ENCODE data around the gene NIT2.
"Not testable (repeated sequence)": the region's sequence is repeated elsewhere in the genome, so short reads cannot be mapped to it uniquely, and the experiment has no call there.

Gene NIT2

GRCh38 chr3:100324044-100324443 lies 10.5 kb upstream of the NIT2 start:
- Histone ChIP-seq H3K9me3 (replicated peaks in 1 of 2; ENCODE audit: control insufficient read depth in 2 of 2, insufficient read depth in 1 of 2, low read depth in 1 of 2, low read length in 2 of 2) (no peaks in the 10 kb centered on the region), H3K23ac (ENCODE audit: low read depth, low read length, poor library complexity) (no peak overlapping the region)

GRCh38 chr3:100325827-100326226 lies 8.7 kb upstream of the NIT2 start:
- Histone ChIP-seq H4K91ac (ENCODE audit: low read depth, low read length, poor library complexity) (no peak overlapping the region), H3K79me1 (ENCODE audit: low read depth, low read length) (no peaks in the 10 kb centered on the region), H2AFZ (ENCODE audit: low read length) (no peak overlapping the region), H2BK12ac (ENCODE audit: low read length) (no peak overlapping the region), H3K4ac (ENCODE audit: low read length) (no peak overlapping the region), H3K36me3 (replicated peaks in 1 of 2; ENCODE audit: control insufficient read depth in 2 of 2, insufficient read depth in 2 of 2, low read length in 2 of 2) (peaks cover 0 to 10% of the 10 kb centered on the region in 2 donors), H4K8ac (ENCODE audit: low read depth, low read length) (no peak overlapping the region), H2BK120ac (ENCODE audit: low read depth, low read length) (no peak overlapping the region), H3K27me3 (ENCODE audit: control insufficient read depth in 3 of 3, insufficient read depth in 3 of 3, low read depth in 1 of 3, low read length in 3 of 3) (no peaks in the 10 kb centered on the region), H3K4me1 (ENCODE audit: control insufficient read depth in 2 of 2, insufficient read depth in 1 of 2, low read depth in 1 of 2, low read length in 2 of 2) (no peaks in the 10 kb centered on the region), H3K4me2 (ENCODE audit: insufficient read depth, low read length, poor library complexity, severe bottlenecking) (no peak overlapping the region), H2AK5ac (ENCODE audit: low read depth, low read length) (no peak overlapping the region), H3K23ac (ENCODE audit: low read depth, low read length, poor library complexity) (no peak overlapping the region), H2BK5ac (ENCODE audit: low read length) (no peak overlapping the region), H3K9me3 (replicated peaks in 1 of 2; ENCODE audit: control insufficient read depth in 2 of 2, insufficient read depth in 1 of 2, low read depth in 1 of 2, low read length in 2 of 2) (no peaks in the 10 kb centered on the region), H3K14ac (ENCODE audit: low read length) (no peak overlapping the region), H3K4me3 (ENCODE audit: low read length in 2 of 2) (no peak overlapping the region), H2BK15ac (ENCODE audit: low read length) (no peak overlapping the region), H3K27ac (replicated peaks; ENCODE audit: low read length) (no peak overlapping the region), H3K9ac (ENCODE audit: low read depth, low read length, poor library complexity) (no peak overlapping the region), H3K18ac (ENCODE audit: low read length) (no peak overlapping the region)
- DNase-seq (ENCODE audit: low spot score): no peak

More at GRCh38 chr3:100324044-100324443, 10.5 kb upstream of the NIT2 start:
- H3K4me1 ChIP-seq (ENCODE audit: control insufficient read depth in 2 of 2, insufficient read depth in 1 of 2, low read depth in 1 of 2, low read length in 2 of 2): no peaks in the 10 kb centered on the region
- no peak overlapping the region for H3K4ac ChIP-seq (ENCODE audit: low read length)
- H2BK120ac ChIP-seq (ENCODE audit: low read depth, low read length): no peak overlapping the region
- H2BK5ac ChIP-seq (ENCODE audit: low read length): no peak overlapping the region
- H3K9ac ChIP-seq (ENCODE audit: low read depth, low read length, poor library complexity): no peak overlapping the region
- H2AK5ac ChIP-seq (ENCODE audit: low read depth, low read length): no peak overlapping the region
- H4K8ac ChIP-seq (ENCODE audit: low read depth, low read length): no peak overlapping the region
- peaks cover 0 to 23% of the 10 kb centered on the region in 2 donors for H3K36me3 ChIP-seq (replicated peaks in 1 of 2; ENCODE audit: control insufficient read depth in 2 of 2, insufficient read depth in 2 of 2, low read length in 2 of 2)
- H3K4me2 ChIP-seq (ENCODE audit: insufficient read depth, low read length, poor library complexity, severe bottlenecking): no peak overlapping the region
- no peak overlapping the region for H3K18ac ChIP-seq (ENCODE audit: low read length)
- H3K14ac ChIP-seq (ENCODE audit: low read length): no peak overlapping the region
- no peak overlapping the region for H3K27ac ChIP-seq (replicated peaks; ENCODE audit: low read length)
- no peak overlapping the region for H2BK15ac ChIP-seq (ENCODE audit: low read length)
- no peak overlapping the region for H4K91ac ChIP-seq (ENCODE audit: low read depth, low read length, poor library complexity)
- H2AFZ ChIP-seq (ENCODE audit: low read length): no peak overlapping the region
- DNase-seq (ENCODE audit: low spot score): no peak
- no peaks in the 10 kb centered on the region for H3K79me1 ChIP-seq (ENCODE audit: low read depth, low read length)
- H2BK12ac ChIP-seq (ENCODE audit: low read length): no peak overlapping the region
- H3K4me3 ChIP-seq (ENCODE audit: low read length in 2 of 2): no peak overlapping the region
- H3K27me3 ChIP-seq (ENCODE audit: control insufficient read depth in 3 of 3, insufficient read depth in 3 of 3, low read depth in 1 of 3, low read length in 3 of 3): no peaks in the 10 kb centered on the region

- not testable (repeated sequence) for DNase-seq (ENCODE audit: low spot score); H3K4ac ChIP-seq (ENCODE audit: low read length); H3K14ac ChIP-seq (ENCODE audit: low read length); H3K9ac ChIP-seq (ENCODE audit: low read depth, low read length, poor library complexity); H3K27me3 ChIP-seq (ENCODE audit: control insufficient read depth in 3 of 3, insufficient read depth in 3 of 3, low read depth in 1 of 3, low read length in 3 of 3); H3K4me1 ChIP-seq (ENCODE audit: control insufficient read depth in 2 of 2, insufficient read depth in 1 of 2, low read depth in 1 of 2, low read length in 2 of 2); H2BK12ac ChIP-seq (ENCODE audit: low read length); H2AFZ ChIP-seq (ENCODE audit: low read length); H2AK5ac ChIP-seq (ENCODE audit: low read depth, low read length); H3K79me1 ChIP-seq (ENCODE audit: low read depth, low read length); H2BK5ac ChIP-seq (ENCODE audit: low read length); H3K23ac ChIP-seq (ENCODE audit: low read depth, low read length, poor library complexity); H2BK120ac ChIP-seq (ENCODE audit: low read depth, low read length); H4K8ac ChIP-seq (ENCODE audit: low read depth, low read length); H3K9me3 ChIP-seq (replicated peaks in 1 of 2; ENCODE audit: control insufficient read depth in 2 of 2, insufficient read depth in 1 of 2, low read depth in 1 of 2, low read length in 2 of 2); H4K91ac ChIP-seq (ENCODE audit: low read depth, low read length, poor library complexity); H3K4me2 ChIP-seq (ENCODE audit: insufficient read depth, low read length, poor library complexity, severe bottlenecking); H3K27ac ChIP-seq (replicated peaks; ENCODE audit: low read length); H3K36me3 ChIP-seq (replicated peaks in 1 of 2; ENCODE audit: control insufficient read depth in 2 of 2, insufficient read depth in 2 of 2, low read length in 2 of 2); H3K4me3 ChIP-seq (ENCODE audit: low read length in 2 of 2); H3K18ac ChIP-seq (ENCODE audit: low read length); H2BK15ac ChIP-seq (ENCODE audit: low read length)
- no CpG with 5 or more reads among the region's 5 CpGs for WGBS, 2 donors (ENCODE audit: extremely low coverage in 2 of 2, insufficient read length in 2 of 2, insufficient replicate concordance in 1 of 2)
Observed at GRCh38 chr3:100327377-100327776, 7.2 kb upstream of the NIT2 start.

- H3K23ac ChIP-seq (ENCODE audit: low read depth, low read length, poor library complexity): no peak overlapping the region
- no peak for DNase-seq (ENCODE audit: low spot score)
- no peak overlapping the region for H2BK120ac ChIP-seq (ENCODE audit: low read depth, low read length)
- no peaks in the 10 kb centered on the region for H3K4me1 ChIP-seq (ENCODE audit: control insufficient read depth in 2 of 2, insufficient read depth in 1 of 2, low read depth in 1 of 2, low read length in 2 of 2)
- no peak overlapping the region for H4K8ac ChIP-seq (ENCODE audit: low read depth, low read length)
- H3K79me1 ChIP-seq (ENCODE audit: low read depth, low read length): no peaks in the 10 kb centered on the region
- no peak overlapping the region for H2AFZ ChIP-seq (ENCODE audit: low read length)
- H3K4ac ChIP-seq (ENCODE audit: low read length): no peak overlapping the region
- no peak overlapping the region for H4K91ac ChIP-seq (ENCODE audit: low read depth, low read length, poor library complexity)
- WGBS, 2 donors (ENCODE audit: extremely low coverage in 2 of 2, insufficient read length in 2 of 2, insufficient replicate concordance in 1 of 2): no CpG with 5 or more reads among the region's 4 CpGs
- no peaks in the 10 kb centered on the region for H3K27me3 ChIP-seq (ENCODE audit: control insufficient read depth in 3 of 3, insufficient read depth in 3 of 3, low read depth in 1 of 3, low read length in 3 of 3)
- H3K4me2 ChIP-seq (ENCODE audit: insufficient read depth, low read length, poor library complexity, severe bottlenecking): no peak overlapping the region
- no peak overlapping the region for H2BK15ac ChIP-seq (ENCODE audit: low read length)
- H2AK5ac ChIP-seq (ENCODE audit: low read depth, low read length): no peak overlapping the region
- no peak overlapping the region for H3K18ac ChIP-seq (ENCODE audit: low read length)
- no peak overlapping the region for H3K14ac ChIP-seq (ENCODE audit: low read length)
- no peak overlapping the region for H2BK5ac ChIP-seq (ENCODE audit: low read length)
- no peak overlapping the region for H2BK12ac ChIP-seq (ENCODE audit: low read length)
- H3K9ac ChIP-seq (ENCODE audit: low read depth, low read length, poor library complexity): no peak overlapping the region
- no peaks in the 10 kb centered on the region for H3K9me3 ChIP-seq (replicated peaks in 1 of 2; ENCODE audit: control insufficient read depth in 2 of 2, insufficient read depth in 1 of 2, low read depth in 1 of 2, low read length in 2 of 2)
- no peak overlapping the region for H3K27ac ChIP-seq (replicated peaks; ENCODE audit: low read length)
- no peak overlapping the region for H3K4me3 ChIP-seq (ENCODE audit: low read length in 2 of 2)
- no peaks in the 10 kb centered on the region for H3K36me3 ChIP-seq (replicated peaks in 1 of 2; ENCODE audit: control insufficient read depth in 2 of 2, insufficient read depth in 2 of 2, low read length in 2 of 2)
Observed at GRCh38 chr3:100329800-100330489, 4.6 kb upstream of the NIT2 start.
